Measurements from ENCODE around the gene XYLT1.

XYLT1 gene

DNA sequence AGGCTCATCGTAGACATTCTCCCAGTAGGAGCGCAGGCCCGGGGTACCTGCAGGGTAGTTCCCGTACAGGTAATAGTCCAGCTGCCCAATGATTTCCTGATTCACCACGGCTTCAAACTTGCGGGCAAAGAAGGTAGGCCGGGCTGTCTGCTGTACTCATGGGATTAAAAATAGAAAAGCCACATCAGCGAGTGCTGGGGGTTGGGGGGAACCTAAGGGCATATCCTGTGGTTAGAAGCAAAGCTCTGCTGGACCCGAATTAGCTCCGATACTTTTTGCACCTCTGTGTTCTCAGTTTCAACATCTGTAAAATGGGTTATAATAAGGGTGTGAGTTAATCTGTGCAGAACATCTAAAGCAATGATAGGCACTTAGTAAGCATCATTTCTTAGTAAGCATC, 336.2 kb downstream of the XYLT1 start:
- no peaks in the 10 kb centered on the region for H3K4me1 ChIP-seq (ENCODE audit: low read depth, poor library complexity, severe bottlenecking)
- no peaks in the 10 kb centered on the region for H3K36me3 ChIP-seq (ENCODE audit: insufficient read depth)
- no peaks in the 10 kb centered on the region for H4K20me1 ChIP-seq (ENCODE audit: insufficient read depth)
- TF ChIP-seq, protein P1, sequence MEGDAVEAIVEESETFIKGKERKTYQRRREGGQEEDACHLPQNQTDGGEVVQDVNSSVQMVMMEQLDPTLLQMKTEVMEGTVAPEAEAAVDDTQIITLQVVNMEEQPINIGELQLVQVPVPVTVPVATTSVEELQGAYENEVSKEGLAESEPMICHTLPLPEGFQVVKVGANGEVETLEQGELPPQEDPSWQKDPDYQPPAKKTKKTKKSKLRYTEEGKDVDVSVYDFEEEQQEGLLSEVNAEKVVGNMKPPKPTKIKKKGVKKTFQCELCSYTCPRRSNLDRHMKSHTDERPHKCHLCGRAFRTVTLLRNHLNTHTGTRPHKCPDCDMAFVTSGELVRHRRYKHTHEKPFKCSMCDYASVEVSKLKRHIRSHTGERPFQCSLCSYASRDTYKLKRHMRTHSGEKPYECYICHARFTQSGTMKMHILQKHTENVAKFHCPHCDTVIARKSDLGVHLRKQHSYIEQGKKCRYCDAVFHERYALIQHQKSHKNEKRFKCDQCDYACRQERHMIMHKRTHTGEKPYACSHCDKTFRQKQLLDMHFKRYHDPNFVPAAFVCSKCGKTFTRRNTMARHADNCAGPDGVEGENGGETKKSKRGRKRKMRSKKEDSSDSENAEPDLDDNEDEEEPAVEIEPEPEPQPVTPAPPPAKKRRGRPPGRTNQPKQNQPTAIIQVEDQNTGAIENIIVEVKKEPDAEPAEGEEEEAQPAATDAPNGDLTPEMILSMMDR (conservative IDR thresholded peaks at IDR 0.05; ENCODE audit: low read depth, low read length), result no peak
- H3K4me2 ChIP-seq, result no peak overlapping the region
- no peak overlapping the region for H3K27ac ChIP-seq
- H3K79me2 ChIP-seq (ENCODE audit: insufficient read depth, low read depth), result no peaks in the 10 kb centered on the region
- no peaks in the 10 kb centered on the region for H3K27me3 ChIP-seq (ENCODE audit: insufficient read depth, low read depth)
- H2AFZ ChIP-seq (ENCODE audit: low read depth), result no peak overlapping the region
- no peak overlapping the region for H3K4me3 ChIP-seq (IDR thresholded peaks at IDR 0.05; ENCODE audit: insufficient read depth, low read depth, low read length)
- H3K9ac ChIP-seq, result no peak overlapping the region

GRCh38 chr16:17133851-17134250, 336.9 kb downstream of the XYLT1 start:
- no peaks in the 10 kb centered on the region for H3K4me1 ChIP-seq (ENCODE audit: low read depth, poor library complexity, severe bottlenecking)
- no peak overlapping the region for H2AFZ ChIP-seq (ENCODE audit: low read depth)
- H3K36me3 ChIP-seq (ENCODE audit: insufficient read depth), result no peaks in the 10 kb centered on the region
- H3K27ac ChIP-seq, result no peak overlapping the region
- H3K27me3 ChIP-seq (ENCODE audit: insufficient read depth, low read depth), result no peaks in the 10 kb centered on the region
- H3K4me3 ChIP-seq (IDR thresholded peaks at IDR 0.05; ENCODE audit: insufficient read depth, low read depth, low read length), result no peak overlapping the region
- no peaks in the 10 kb centered on the region for H3K79me2 ChIP-seq (ENCODE audit: insufficient read depth, low read depth)
- H4K20me1 ChIP-seq (ENCODE audit: insufficient read depth), result no peaks in the 10 kb centered on the region
- no peak overlapping the region for H3K9ac ChIP-seq
- TF ChIP-seq, protein P1 (conservative IDR thresholded peaks at IDR 0.05; ENCODE audit: low read depth, low read length), result no peak
- H3K4me2 ChIP-seq, result no peak overlapping the region

GRCh38 chr16:17131351-17131750, 339.4 kb downstream of the XYLT1 start:
- TF ChIP-seq, protein P1 (conservative IDR thresholded peaks at IDR 0.05; ENCODE audit: low read depth, low read length), result no peak
- no peaks in the 10 kb centered on the region for H3K36me3 ChIP-seq (ENCODE audit: insufficient read depth)

GRCh38 chr16:17130733-17131132, 340.0 kb downstream of the XYLT1 start:
- TF ChIP-seq, protein P1 (conservative IDR thresholded peaks at IDR 0.05; ENCODE audit: low read depth, low read length), result no peak
- Histone ChIP-seq H3K4me1 (ENCODE audit: low read depth, poor library complexity, severe bottlenecking) (no peaks in the 10 kb centered on the region), H3K4me2 (no peak overlapping the region), H3K27me3 (ENCODE audit: insufficient read depth, low read depth) (no peaks in the 10 kb centered on the region), H3K9ac (no peak overlapping the region), H3K36me3 (ENCODE audit: insufficient read depth) (no peaks in the 10 kb centered on the region), H3K27ac (no peak overlapping the region), H3K4me3 (IDR thresholded peaks at IDR 0.05; ENCODE audit: insufficient read depth, low read depth, low read length) (no peak overlapping the region), H4K20me1 (ENCODE audit: insufficient read depth) (no peaks in the 10 kb centered on the region), H2AFZ (ENCODE audit: low read depth) (no peak overlapping the region), H3K79me2 (ENCODE audit: insufficient read depth, low read depth) (no peaks in the 10 kb centered on the region)

More at GRCh38 chr16:17131351-17131750, 339.4 kb downstream of the XYLT1 start:
- Histone ChIP-seq H3K9ac (no peak overlapping the region), H4K20me1 (ENCODE audit: insufficient read depth) (no peaks in the 10 kb centered on the region), H3K27me3 (ENCODE audit: insufficient read depth, low read depth) (no peaks in the 10 kb centered on the region), H3K4me3 (IDR thresholded peaks at IDR 0.05; ENCODE audit: insufficient read depth, low read depth, low read length) (no peak overlapping the region), H3K4me2 (no peak overlapping the region), H2AFZ (ENCODE audit: low read depth) (no peak overlapping the region), H3K4me1 (ENCODE audit: low read depth, poor library complexity, severe bottlenecking) (no peaks in the 10 kb centered on the region), H3K79me2 (ENCODE audit: insufficient read depth, low read depth) (no peaks in the 10 kb centered on the region), H3K27ac (no peak overlapping the region)
